Measurements from ENCODE around the gene ECT2.

- no peak for TF ChIP-seq FOXM1 (IDR thresholded peaks at IDR 0.05; ENCODE audit: borderline replicate concordance)
- no peak for TF ChIP-seq HDGF (IDR thresholded peaks at IDR 0.05; ENCODE audit: borderline replicate concordance)
- no peak for TF ChIP-seq ARNT (IDR thresholded peaks at IDR 0.05)
- TF ChIP-seq SP1 (IDR thresholded peaks at IDR 0.05), result no peak
These were observed 16.3 kb downstream of the ECT2 start for GRCh38 chr3:172766718-172767405.

Measured in HEK293T (cell line).